GM12878 (cell line): ENCODE data around the gene LEP. TPM values are rescaled to one million over a fixed set of nuclear protein-coding genes. Genes with fewer than 3 reads are reported as not detected.

Experiments
- ATAC-seq: fragments of 200-7000 bp; cut with Tn5 transposase; 3 replicates; pipeline ENCODE4 v1.9.1; 2020; ENCODE audit warnings: mild to moderate bottlenecking, moderate library complexity
- BruUV-seq: library from RNA; stranded (reverse); fragments of 400-500 nt; replicated peaks from 2 replicates; lab custom pipeline; 2021; lab: Mats Ljungman, UMichigan
- CTCF ChIA-PET: fragments of 300-600 bp; sonication (Branson Sonifier 250); formaldehyde crosslinking; extraction: SDS; loops from one replicate; lab custom pipeline; 2021; ENCODE audit warnings: inconsistent platforms; lab: Yijun Ruan, JAX
- POLR2A ChIA-PET: fragments of 350-600 bp; formaldehyde crosslinking; extraction: SDS; loops from one replicate; lab custom pipeline; 2021; ENCODE audit warnings: inconsistent platforms; lab: Charles Lee
- RAD21 ChIA-PET: fragments of 300-600 bp; sonication (Branson Sonifier 250); formaldehyde crosslinking; loops from one replicate; lab custom pipeline; 2023; ENCODE audit warnings: antibody characterized with exemption; ENCODE audit not compliant: unreplicated experiment; lab: Charles Lee
- SMC1A ChIA-PET: fragments of 300-600 bp; sonication (Branson Sonifier 250); formaldehyde crosslinking; loops from one replicate; lab custom pipeline; 2023; ENCODE audit not compliant: unreplicated experiment, uncharacterized antibody; lab: Charles Lee
- DNase-seq: peaks from one replicate; pipeline ENCODE4 v3.0.0-alpha.2; 2011; ENCODE audit warnings: low read depth, low spot score
- FAIRE-seq: peaks from 3 replicates; lab custom pipeline; 2011; peaks lifted over from hg19 to GRCh38; lab: Jason Lieb, UNC
- H2AFZ ChIP-seq: 2 replicates; pipeline ENCODE4 v1.6.0; 2011; ENCODE audit warnings: low read depth, low read length, control low read depth; ENCODE audit not compliant: control insufficient read depth
- H3K27ac ChIP-seq: 2 replicates; pipeline ENCODE4 v1.5.1; 2011; ENCODE audit warnings: control low read depth; ENCODE audit not compliant: control insufficient read depth, insufficient read depth
- H3K27me3 ChIP-seq, 2 experiments: replicated peaks in 1 of 2; 2 replicates each; pipeline versions ENCODE4 v1.6.0 to v1.6.1; 2011; ENCODE audit warnings: low read length in 1 of 2; ENCODE audit not compliant: control insufficient read depth in 2 of 2, insufficient read depth in 2 of 2
- H3K36me3 ChIP-seq, 2 experiments: 2 replicates each; pipeline ENCODE4 v1.5.1; 2011; ENCODE audit warnings: low read length in 1 of 2; ENCODE audit not compliant: control insufficient read depth in 2 of 2, insufficient read depth in 2 of 2
- H3K4me1 ChIP-seq: 2 replicates; pipeline ENCODE4 v1.6.1; 2011; ENCODE audit warnings: mild to moderate bottlenecking, low read length, moderate library complexity, mixed read lengths; ENCODE audit not compliant: control insufficient read depth, insufficient read depth
- H3K4me2 ChIP-seq: 2 replicates; pipeline ENCODE4 v1.6.0; 2011; ENCODE audit warnings: control low read depth; ENCODE audit not compliant: control insufficient read depth, insufficient read depth
- H3K4me3 ChIP-seq: fragments of 200-600 bp; sonication (generic); 2 replicates; pipeline ENCODE4 v1.5.1; 2016
- H3K79me2 ChIP-seq: 2 replicates; pipeline ENCODE4 v1.6.0; 2011; ENCODE audit warnings: low read length; ENCODE audit not compliant: control insufficient read depth, insufficient read depth
- H3K9ac ChIP-seq: 2 replicates; pipeline ENCODE4 v1.8.0; 2011; ENCODE audit warnings: low read length, control low read depth, mixed read lengths; ENCODE audit not compliant: control insufficient read depth, insufficient read depth
- H3K9me3 ChIP-seq: replicated peaks from 3 replicates; pipeline ENCODE4 v1.5.1; 2011; ENCODE audit warnings: mild to moderate bottlenecking, low read length; ENCODE audit not compliant: control insufficient read depth, insufficient read depth
- H4K20me1 ChIP-seq: 2 replicates; pipeline ENCODE4 v1.6.0; 2011; ENCODE audit not compliant: control insufficient read depth, insufficient read depth
- BHLHE40 ChIP-seq, 2 experiments: fragments of 450-650 bp in 1 of 2; IDR thresholded peaks; 2 replicates each; pipeline ENCODE4 v1.6.1; 2011 to 2017; ENCODE audit warnings: low read depth in 2 of 2, borderline replicate concordance in 1 of 2, improper control_type of control experiment in 1 of 2, low read length in 1 of 2, mild to moderate bottlenecking in 1 of 2
- CREB1 ChIP-seq: IDR thresholded peaks from 2 replicates; pipeline ENCODE4 v1.6.1; 2012; ENCODE audit warnings: low read depth, mild to moderate bottlenecking, inconsistent platforms
- DPF2 ChIP-seq: fragments of 450-650 bp; IDR thresholded peaks from 2 replicates; pipeline ENCODE4 v1.6.1; 2017; ENCODE audit warnings: mild to moderate bottlenecking
- EED ChIP-seq: sonication (generic); IDR thresholded peaks from 2 replicates; pipeline ENCODE4 v1.6.1; 2016; ENCODE audit warnings: antibody characterized with exemption, low read depth
- ESRRA ChIP-seq: IDR thresholded peaks from 2 replicates; pipeline ENCODE4 v1.6.1; 2012; ENCODE audit warnings: mild to moderate bottlenecking, low read length, improper control_type of control experiment
- GABPA ChIP-seq: IDR thresholded peaks from 2 replicates; pipeline ENCODE4 v1.6.1; 2014; ENCODE audit warnings: antibody characterized with exemption, low read depth, mild to moderate bottlenecking, inconsistent platforms
- IKZF1 ChIP-seq: fragments of 450-650 bp; conservative IDR thresholded peaks from 2 replicates; pipeline ENCODE4 v1.6.1; 2017; ENCODE audit warnings: antibody characterized with exemption, mild to moderate bottlenecking
- MAX ChIP-seq: IDR thresholded peaks from 2 replicates; pipeline ENCODE4 v1.6.1; 2012; ENCODE audit warnings: low read depth, low read length, improper control_type of control experiment
- MLLT1 ChIP-seq: fragments of 450-650 bp; IDR thresholded peaks from 2 replicates; pipeline ENCODE4 v1.6.1; 2016; ENCODE audit warnings: mild to moderate bottlenecking
- PAX5 ChIP-seq: IDR thresholded peaks from 2 replicates; pipeline ENCODE4 v1.6.1; 2011; ENCODE audit warnings: low read depth, low read length, borderline replicate concordance
- PBX3 ChIP-seq: IDR thresholded peaks from 2 replicates; pipeline ENCODE4 v1.6.1; 2011; ENCODE audit warnings: mild to moderate bottlenecking, low read depth, low read length, moderate library complexity; ENCODE audit not compliant: insufficient replicate concordance
- ZNF274 ChIP-seq: IDR thresholded peaks from one replicate; pipeline ENCODE4 v1.8.0; 2011; ENCODE audit not compliant: insufficient read length, insufficient read depth
- WGBS: methylation state at CpG from one replicate; pipeline ENCODE4 v1.1.6; 2016; ENCODE audit warnings: low lambda C conversion rate; ENCODE audit not compliant: insufficient replicate concordance, insufficient coverage; ENCODE audit errors: missing lambda C conversion rate; 5-methylcytosine and 5-hydroxymethylcytosine counted together
- in situ Hi-C: fragments of 300-500 bp; cut with MboI; formaldehyde crosslinking; loops from 9 replicates; pipeline ENCODE4 v1.14.3; 2018; ENCODE audit warnings: mixed read lengths
- intact Hi-C: fragments of 100-400 bp; cut with micrococcal nuclease; formaldehyde crosslinking; loops from one replicate; pipeline ENCODE4 v1.14.2; 2022; ENCODE audit not compliant: unreplicated experiment
- polyA plus RNA-seq, 11 experiments: library from polyadenylated mRNA; depleted of rRNA in 4 of 11; unstranded in 6 of 11; stranded (reverse) in 5 of 11; fragments of >200 nt; fragmentation: Nextera tagmentation in 4 of 11; fragmentation: Illumina TruSeq in 1 of 11; extraction: Ambion mirVana in 4 of 11; extraction: Trizol in 1 of 11; gene quantifications; 1 replicate in 1 of 11; 2 replicates in 10 of 11; pipeline versions ENCODE4 v1.2.1 to v1.2.3, GENCODE V29; 2011 to 2016; ENCODE audit warnings: inconsistent platforms in 2 of 11, missing spikeins in 2 of 11, low read depth in 1 of 11
- total RNA-seq, 4 experiments: library from RNA; depleted of rRNA in 3 of 4; stranded (reverse); fragments of >200 nt in 3 of 4; fragmentation: Illumina TruSeq in 1 of 4; extraction: Trizol in 1 of 4; gene quantifications; 2 replicates each; pipeline versions ENCODE4 v1.2.1 to v1.2.3, GENCODE V29; 2013 to 2021

The LEP gene
- total and polyA plus RNA-seq, 10 of the 15 experiments (the other 5 are each of a cell fraction or from before 2014, with no cell fraction given) = not detected

- TF ChIP-seq MLLT1 = no peak
- TF ChIP-seq ZNF274 = no peak
Measured at GRCh38 chr7:128201690-128202085, 39.4 kb upstream of the LEP start (continued).

- H3K4me3 ChIP-seq = no peak overlapping the region
- intact Hi-C loops (no loop called here), in situ Hi-C loops (no loop called here)
- RAD21 ChIA-PET = no interaction called here
- ATAC-seq = no peak
- H3K36me3 ChIP-seq = no peaks in the 10 kb centered on the region
- H3K9me3 ChIP-seq = no peaks in the 10 kb centered on the region; the same call in 2 of the 3 replicates
- CTCF ChIA-PET = interaction anchor here (1.2 to 1.8 kb wide), 2 partner anchors 67 to 498 kb away, joined by 3 to 4 read pairs; no protein-coding TSS in a partner anchor
- H3K27ac ChIP-seq = no peak overlapping the region
- H2AFZ ChIP-seq = no peak overlapping the region
- no peak for DNase-seq
- BruUV-seq = no TSS peak
- H4K20me1 ChIP-seq = no peaks in the 10 kb centered on the region
- no peak overlapping the region for H3K4me2 ChIP-seq
- TF ChIP-seq MAX (no peak), BHLHE40 (IDR thresholded peaks at IDR 0.05; ENCODE audit: borderline replicate concordance in 1 of 2, low read depth in 2 of 2, low read length in 1 of 2) (no peak), CREB1 (no peak), ESRRA (no peak), PAX5 (no peak), PBX3 (no peak), DPF2 (no peak), EED (no peak), IKZF1 (no peak), GABPA (no peak)
- FAIRE-seq = no peak
- SMC1A ChIA-PET = no interaction called here
- 52% methylated on average over 10 of the region's 10 CpGs for WGBS
- H3K27me3 ChIP-seq = peaks cover 3 to 15% of the 10 kb centered on the region in 2 experiments
- H3K9ac ChIP-seq = no peak overlapping the region
- POLR2A ChIA-PET = no interaction called here
- no peaks in the 10 kb centered on the region for H3K4me1 ChIP-seq
- no peaks in the 10 kb centered on the region for H3K79me2 ChIP-seq
Measured at GRCh38 chr7:128202287-128202957, 38.7 kb upstream of the LEP start.
